Astrocyte (in vitro differentiated cells and primary cell): ENCODE measurements around the gene PPP1R37. TPM values are rescaled to one million over a fixed set of nuclear protein-coding genes. Genes with fewer than 3 reads are reported as not detected.

Experiments used
- DNase-seq: peaks from one replicate; pipeline ENCODE4 v3.0.0-alpha.2; 2010; ENCODE audit warnings: low read depth
- FAIRE-seq: peaks from 2 replicates; lab custom pipeline; 2011; peaks lifted over from hg19 to GRCh38; lab: Jason Lieb, UNC
- H2AFZ ChIP-seq: 2 replicates; pipeline ENCODE4 v1.6.0; 2012; ENCODE audit warnings: low read depth, low read length, inconsistent platforms
- H3K27ac ChIP-seq: 2 replicates; pipeline ENCODE4 v1.5.1; 2011; ENCODE audit warnings: low read depth, low read length, inconsistent platforms
- H3K27me3 ChIP-seq: 2 replicates; pipeline ENCODE4 v1.6.0; 2011; ENCODE audit warnings: low read length, inconsistent platforms; ENCODE audit not compliant: insufficient read depth
- H3K36me3 ChIP-seq: 2 replicates; pipeline ENCODE4 v1.5.1; 2011; ENCODE audit warnings: low read length, inconsistent platforms; ENCODE audit not compliant: insufficient read depth
- H3K4me1 ChIP-seq: 2 replicates; pipeline ENCODE4 v1.5.1; 2011; ENCODE audit warnings: low read length, inconsistent platforms; ENCODE audit not compliant: insufficient read depth
- H3K4me2 ChIP-seq: 2 replicates; pipeline ENCODE4 v1.6.0; 2012; ENCODE audit warnings: low read length, inconsistent platforms
- H3K4me3 ChIP-seq: 2 replicates; pipeline ENCODE4 v1.5.1; 2011; ENCODE audit warnings: low read depth, mild to moderate bottlenecking, low read length, inconsistent platforms; ENCODE audit not compliant: insufficient read depth
- H3K79me2 ChIP-seq: 2 replicates; pipeline ENCODE4 v1.6.0; 2012; ENCODE audit warnings: mild to moderate bottlenecking, low read length, inconsistent platforms; ENCODE audit not compliant: insufficient read depth
- H3K9ac ChIP-seq: 2 replicates; pipeline ENCODE4 v1.6.0; 2012; ENCODE audit warnings: mild to moderate bottlenecking, low read length, inconsistent platforms
- H3K9me3 ChIP-seq: 2 replicates; pipeline ENCODE4 v1.5.1; 2012; ENCODE audit warnings: low read depth, mild to moderate bottlenecking, low read length, inconsistent platforms; ENCODE audit not compliant: insufficient read depth
- H4K20me1 ChIP-seq: 2 replicates; pipeline ENCODE4 v1.6.0; 2012; ENCODE audit warnings: low read length, inconsistent platforms; ENCODE audit not compliant: insufficient read depth
- H3K27ac Mint-ChIP-seq: one replicate; pipeline ENCODE4 v1.8.0; 2021; ENCODE audit warnings: mild to moderate bottlenecking, mixed read lengths; ENCODE audit not compliant: unreplicated experiment
- H3K27me3 Mint-ChIP-seq: one replicate; pipeline ENCODE4 v1.8.0; 2021; ENCODE audit warnings: low read depth, mixed read lengths; ENCODE audit not compliant: unreplicated experiment
- H3K36me3 Mint-ChIP-seq: one replicate; pipeline ENCODE4 v1.8.0; 2021; ENCODE audit warnings: low read depth, mixed read lengths; ENCODE audit not compliant: unreplicated experiment
- H3K4me1 Mint-ChIP-seq: one replicate; pipeline ENCODE4 v1.8.0; 2021; ENCODE audit warnings: low read depth, mixed read lengths; ENCODE audit not compliant: unreplicated experiment
- H3K4me3 Mint-ChIP-seq: one replicate; pipeline ENCODE4 v1.8.0; 2021; ENCODE audit warnings: mild to moderate bottlenecking, moderate library complexity, mixed read lengths; ENCODE audit not compliant: unreplicated experiment
- H3K9me3 Mint-ChIP-seq: one replicate; pipeline ENCODE4 v1.8.0; 2021; ENCODE audit warnings: mild to moderate bottlenecking, mixed read lengths; ENCODE audit not compliant: unreplicated experiment
- EZH2 ChIP-seq: IDR thresholded peaks from 2 replicates; pipeline ENCODE4 v1.6.1; 2012; ENCODE audit warnings: mild to moderate bottlenecking, low read length, inconsistent platforms; ENCODE audit not compliant: insufficient read depth
- total RNA-seq: library from RNA; stranded (reverse); gene quantifications from 2 replicates; pipeline ENCODE4 v1.2.1, GENCODE V29; 2021
- TF ChIP-seq, protein P1 (sequence below): IDR thresholded peaks from 2 replicates; pipeline ENCODE4 v1.5.1; 2011; ENCODE audit warnings: low read depth, mild to moderate bottlenecking, inconsistent platforms, low read length, moderate library complexity; ENCODE audit not compliant: insufficient read depth

The PPP1R37 gene
- total RNA-seq, 1 donor from 2014 or later: 29.1 TPM

DNA sequence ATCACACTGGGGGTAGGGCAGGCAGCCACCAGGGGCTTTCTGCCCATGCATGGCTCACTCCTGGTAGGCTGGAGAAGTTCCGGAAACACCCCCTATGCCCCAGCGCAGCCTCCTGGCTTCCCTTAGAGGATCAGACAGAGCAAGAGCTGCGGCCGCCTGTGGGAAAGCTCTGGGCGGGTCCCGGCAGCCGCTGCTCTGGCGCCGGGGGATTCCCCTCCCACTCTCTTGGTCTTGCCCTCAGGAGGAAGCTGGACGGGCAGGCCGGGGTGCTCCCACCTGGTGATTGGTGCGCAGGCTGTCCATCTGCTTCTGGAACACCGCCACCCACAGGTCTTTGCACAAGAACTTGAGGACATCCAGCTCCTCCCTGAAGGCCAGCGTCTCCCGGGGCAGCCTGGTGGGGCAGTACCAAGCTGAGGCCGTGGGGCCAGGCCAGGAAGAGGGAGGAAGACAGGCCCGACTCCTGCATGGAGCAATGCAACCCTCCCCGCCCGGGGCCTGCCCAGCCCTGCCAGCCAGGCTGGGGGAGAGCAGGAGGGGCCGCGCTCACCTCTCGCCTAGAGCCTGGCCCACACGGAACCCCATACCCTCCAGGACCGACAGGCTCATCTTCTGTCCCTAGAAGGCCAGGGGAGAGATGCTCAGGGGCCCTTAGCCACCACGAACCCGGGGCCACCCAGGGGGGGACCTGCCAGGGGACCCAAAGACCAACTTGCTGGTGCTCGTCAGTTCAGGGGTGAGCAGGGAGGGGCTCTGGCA is 71.8 kb downstream of the PPP1R37 start:
- no peaks in the 10 kb centered on the region for H3K36me3 ChIP-seq
- peaks cover 2% of the 10 kb centered on the region for H3K27me3 ChIP-seq
- Mint-ChIP-seq H3K4me3 (no peak overlapping the region), H3K27ac (no peak overlapping the region), H3K9me3 (no peaks in the 10 kb centered on the region), H3K27me3 (peaks cover 10% of the 10 kb centered on the region), H3K36me3 (no peaks in the 10 kb centered on the region), H3K4me1 (no peaks in the 10 kb centered on the region)
- H3K4me1 ChIP-seq: peaks cover 7% of the 10 kb centered on the region
- no peaks in the 10 kb centered on the region for H3K79me2 ChIP-seq
- no peak overlapping the region for H3K9ac ChIP-seq
- H2AFZ ChIP-seq: no peak overlapping the region
- H4K20me1 ChIP-seq: peaks cover 4% of the 10 kb centered on the region
- no peak overlapping the region for H3K27ac ChIP-seq
- H3K4me2 ChIP-seq: peak overlapping the region; percentile 22
- DNase-seq: peak; percentile 55
- H3K9me3 ChIP-seq: no peaks in the 10 kb centered on the region
- H3K4me3 ChIP-seq: no peak overlapping the region
- no peak for FAIRE-seq
- no peak for TF ChIP-seq EZH2
- TF ChIP-seq, protein P1, sequence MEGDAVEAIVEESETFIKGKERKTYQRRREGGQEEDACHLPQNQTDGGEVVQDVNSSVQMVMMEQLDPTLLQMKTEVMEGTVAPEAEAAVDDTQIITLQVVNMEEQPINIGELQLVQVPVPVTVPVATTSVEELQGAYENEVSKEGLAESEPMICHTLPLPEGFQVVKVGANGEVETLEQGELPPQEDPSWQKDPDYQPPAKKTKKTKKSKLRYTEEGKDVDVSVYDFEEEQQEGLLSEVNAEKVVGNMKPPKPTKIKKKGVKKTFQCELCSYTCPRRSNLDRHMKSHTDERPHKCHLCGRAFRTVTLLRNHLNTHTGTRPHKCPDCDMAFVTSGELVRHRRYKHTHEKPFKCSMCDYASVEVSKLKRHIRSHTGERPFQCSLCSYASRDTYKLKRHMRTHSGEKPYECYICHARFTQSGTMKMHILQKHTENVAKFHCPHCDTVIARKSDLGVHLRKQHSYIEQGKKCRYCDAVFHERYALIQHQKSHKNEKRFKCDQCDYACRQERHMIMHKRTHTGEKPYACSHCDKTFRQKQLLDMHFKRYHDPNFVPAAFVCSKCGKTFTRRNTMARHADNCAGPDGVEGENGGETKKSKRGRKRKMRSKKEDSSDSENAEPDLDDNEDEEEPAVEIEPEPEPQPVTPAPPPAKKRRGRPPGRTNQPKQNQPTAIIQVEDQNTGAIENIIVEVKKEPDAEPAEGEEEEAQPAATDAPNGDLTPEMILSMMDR: no peak

DNA sequence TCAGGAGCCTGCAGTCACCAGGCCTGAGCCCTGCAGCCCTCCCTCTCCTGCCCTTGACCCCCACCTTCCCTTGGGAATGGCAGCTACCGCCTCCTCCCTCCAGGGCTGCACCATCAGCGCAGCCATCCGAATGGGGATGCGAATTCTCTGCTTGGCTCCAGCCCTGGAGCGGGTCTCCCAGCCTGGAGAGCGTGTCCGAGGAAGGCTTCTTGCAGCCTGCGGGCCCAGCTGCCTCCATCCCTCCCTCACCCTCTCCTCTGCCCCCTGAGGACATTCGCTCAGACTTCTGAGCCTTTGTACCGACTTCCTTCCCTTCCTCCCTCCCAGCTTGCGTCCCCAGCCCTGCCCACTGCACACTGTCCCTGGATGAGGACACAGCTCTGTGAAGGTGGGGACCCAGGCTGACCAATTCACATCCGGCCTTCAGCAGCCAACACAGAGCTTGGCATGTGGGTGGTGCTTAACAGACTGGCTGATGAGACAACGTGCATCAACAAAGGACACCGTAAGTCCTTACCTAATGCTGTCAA is 73.8 kb downstream of the PPP1R37 start:
- Histone ChIP-seq H3K4me3 (no peak overlapping the region), H2AFZ (no peak overlapping the region), H3K27me3 (no peaks in the 10 kb centered on the region), H3K27ac (no peak overlapping the region), H3K36me3 (no peaks in the 10 kb centered on the region), H3K79me2 (no peaks in the 10 kb centered on the region), H3K4me2 (no peak overlapping the region), H3K4me1 (peaks cover 7% of the 10 kb centered on the region), H3K9me3 (no peaks in the 10 kb centered on the region), H4K20me1 (no peaks in the 10 kb centered on the region), H3K9ac (no peak overlapping the region)
- Mint-ChIP-seq H3K4me1 (peaks cover 5% of the 10 kb centered on the region), H3K27me3 (no peaks in the 10 kb centered on the region), H3K36me3 (no peaks in the 10 kb centered on the region), H3K9me3 (no peaks in the 10 kb centered on the region), H3K4me3 (no peak overlapping the region), H3K27ac (no peak overlapping the region)
- FAIRE-seq (no peak), DNase-seq (no peak)
- TF ChIP-seq, protein P1: no peak
- no peak for TF ChIP-seq EZH2

DNA sequence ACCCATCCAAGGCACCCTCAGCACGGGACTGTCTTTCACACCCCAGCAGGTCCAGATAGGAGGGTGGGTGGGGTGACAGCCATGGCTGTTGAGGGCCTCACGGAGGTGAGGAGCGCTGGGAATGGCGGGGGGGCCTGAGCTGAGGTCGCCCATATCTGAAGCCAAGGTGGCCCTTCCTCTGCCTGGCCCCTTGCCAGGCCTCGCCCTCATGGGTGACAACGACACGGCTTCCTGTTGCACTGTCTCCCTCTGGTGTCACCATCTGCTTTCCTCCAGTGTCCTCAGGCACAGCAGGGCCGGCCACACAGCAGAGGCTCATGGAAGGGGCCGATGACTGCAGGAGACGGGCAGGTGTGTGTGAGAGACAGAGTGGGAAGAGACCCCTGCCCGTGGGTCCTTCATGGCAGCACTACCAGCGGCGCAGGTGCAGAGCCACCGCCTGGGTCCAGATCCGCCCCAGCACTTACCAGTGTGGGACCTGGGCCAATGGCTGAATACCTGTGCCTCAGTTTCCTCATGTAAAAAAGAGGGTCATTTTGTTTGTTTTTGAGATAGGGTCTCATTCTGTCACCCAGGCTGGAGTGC is 75.9 kb downstream of the PPP1R37 start:
- H2AFZ ChIP-seq: no peak overlapping the region
- Mint-ChIP-seq H3K4me1 (peaks cover 12% of the 10 kb centered on the region), H3K9me3 (no peaks in the 10 kb centered on the region), H3K27ac (no peak overlapping the region), H3K4me3 (no peak overlapping the region), H3K27me3 (no peaks in the 10 kb centered on the region), H3K36me3 (no peaks in the 10 kb centered on the region)
- H3K4me2 ChIP-seq: no peak overlapping the region
- no peaks in the 10 kb centered on the region for H4K20me1 ChIP-seq
- H3K27ac ChIP-seq: no peak overlapping the region
- H3K27me3 ChIP-seq: no peaks in the 10 kb centered on the region
- no peak for TF ChIP-seq EZH2
- TF ChIP-seq, protein P1: no peak
- H3K9ac ChIP-seq: no peak overlapping the region
- DNase-seq (no peak), FAIRE-seq (no peak)
- H3K9me3 ChIP-seq: no peaks in the 10 kb centered on the region
- H3K4me1 ChIP-seq: peaks cover 7% of the 10 kb centered on the region
- no peaks in the 10 kb centered on the region for H3K36me3 ChIP-seq
- no peaks in the 10 kb centered on the region for H3K79me2 ChIP-seq
- H3K4me3 ChIP-seq: no peak overlapping the region
